Loucy (cell line): ENCODE data around the gene KCNN2.

Source experiments
- H2AFZ ChIP-seq: fragments of 200-600 bp; sonication (generic); 2 replicates; pipeline ENCODE4 v1.6.0; 2016; ENCODE audit warnings: antibody characterized with exemption, mild to moderate bottlenecking, low read length, moderate library complexity
- H3F3A ChIP-seq: fragments of 200-600 bp; 2 replicates; pipeline ENCODE4 v1.6.0; 2016; ENCODE audit warnings: antibody characterized with exemption, low read depth, mild to moderate bottlenecking
- H3K27me3 ChIP-seq: fragments of 200-600 bp; sonication (generic); 2 replicates; pipeline ENCODE4 v1.6.1; 2014; ENCODE audit warnings: low read length, mild to moderate bottlenecking; ENCODE audit not compliant: insufficient read depth, poor library complexity, severe bottlenecking
- H3K36me3 ChIP-seq: fragments of 200-600 bp; sonication (generic); 2 replicates; pipeline ENCODE4 v1.6.1; 2016; ENCODE audit warnings: low read length; ENCODE audit not compliant: insufficient read depth
- H3K4me1 ChIP-seq: fragments of 200-600 bp; sonication (generic); 2 replicates; pipeline ENCODE4 v1.5.1; 2014; ENCODE audit warnings: low read length, mild to moderate bottlenecking; ENCODE audit not compliant: insufficient read depth, poor library complexity, severe bottlenecking
- H3K4me2 ChIP-seq: fragments of 200-600 bp; sonication (generic); 2 replicates; pipeline ENCODE4 v1.6.0; 2014; ENCODE audit warnings: antibody characterized with exemption, low read length, low read depth, mild to moderate bottlenecking; ENCODE audit not compliant: poor library complexity, severe bottlenecking
- H3K4me3 ChIP-seq: fragments of 200-600 bp; sonication (generic); 2 replicates; pipeline ENCODE4 v1.5.1; 2014; ENCODE audit warnings: low read length, mild to moderate bottlenecking, mixed read lengths; ENCODE audit not compliant: poor library complexity, severe bottlenecking
- H3K79me2 ChIP-seq: fragments of 200-600 bp; sonication (generic); 2 replicates; pipeline ENCODE4 v1.6.1; 2014; ENCODE audit warnings: low read length; ENCODE audit not compliant: insufficient read depth
- H3K9ac ChIP-seq: fragments of 200-600 bp; sonication (generic); 2 replicates; pipeline ENCODE4 v1.6.0; 2014; ENCODE audit warnings: mild to moderate bottlenecking, low read depth, low read length, moderate library complexity; ENCODE audit not compliant: poor library complexity, severe bottlenecking
- H3K9me2 ChIP-seq: fragments of 200-600 bp; sonication (generic); replicated peaks from 2 replicates; pipeline ENCODE4 v1.6.1; 2016; ENCODE audit warnings: low read depth, low read length, mixed read lengths
- H3K9me3 ChIP-seq: fragments of 200-600 bp; sonication (generic); 2 replicates; pipeline ENCODE4 v1.6.1; 2014; ENCODE audit warnings: mild to moderate bottlenecking, antibody characterized with exemption, low read length, low read depth; ENCODE audit not compliant: insufficient read depth
- H4K20me1 ChIP-seq: fragments of 200-600 bp; sonication (generic); 2 replicates; pipeline ENCODE4 v1.6.0; 2014; ENCODE audit warnings: antibody characterized with exemption, low read length, mild to moderate bottlenecking; ENCODE audit not compliant: insufficient read depth, poor library complexity, severe bottlenecking
- CTCF ChIP-seq: fragments of 200-600 bp; sonication (generic); conservative IDR thresholded peaks from 2 replicates; pipeline ENCODE4 v1.5.1; 2014; ENCODE audit warnings: mild to moderate bottlenecking, antibody characterized with exemption, low read length
- EZH2phosphoT487 ChIP-seq: fragments of 200-600 bp; IDR thresholded peaks from 2 replicates; pipeline ENCODE4 v1.6.1; 2018; ENCODE audit warnings: antibody characterized with exemption, mild to moderate bottlenecking, moderate library complexity, borderline replicate concordance

The KCNN2 gene

GRCh38 chr5:114471529-114471928 is 109.7 kb downstream of the KCNN2 start:
- no peaks in the 10 kb centered on the region for H3K9me2 ChIP-seq
- no peak overlapping the region for H3K4me3 ChIP-seq
- H2AFZ ChIP-seq: no peak overlapping the region
- TF ChIP-seq EZH2phosphoT487 (no peak), CTCF (no peak)
- H3K9me3 ChIP-seq: no peaks in the 10 kb centered on the region
- no peak overlapping the region for H3K4me2 ChIP-seq
- no peak overlapping the region for H3K9ac ChIP-seq
- H3K27me3 ChIP-seq: no peaks in the 10 kb centered on the region
- H3K79me2 ChIP-seq: no peaks in the 10 kb centered on the region
- H4K20me1 ChIP-seq: no peaks in the 10 kb centered on the region
- H3K36me3 ChIP-seq: no peaks in the 10 kb centered on the region
- no peaks in the 10 kb centered on the region for H3F3A ChIP-seq
- H3K4me1 ChIP-seq: no peaks in the 10 kb centered on the region

DNA sequence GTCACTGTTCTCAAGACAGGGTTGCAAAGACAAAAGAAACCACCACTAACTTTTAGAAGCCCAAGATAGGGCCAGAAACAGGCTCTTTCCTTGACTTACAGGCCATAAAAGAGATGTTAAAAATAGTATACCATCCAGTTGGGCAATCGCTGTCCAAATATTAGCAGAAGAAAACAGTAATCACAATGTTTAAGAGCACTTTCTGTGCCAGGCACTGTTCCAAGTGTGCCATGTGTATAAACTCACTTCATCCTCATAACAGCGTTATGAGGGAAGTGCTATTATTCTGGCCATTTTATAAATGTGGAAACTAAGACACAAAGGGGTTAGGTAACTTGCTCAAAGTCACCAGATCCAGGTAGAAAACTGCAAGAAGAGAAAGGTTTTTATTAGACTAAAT is 111.7 kb downstream of the KCNN2 start:
- H3K9me3 ChIP-seq: no peaks in the 10 kb centered on the region
- no peaks in the 10 kb centered on the region for H3K4me1 ChIP-seq
- no peaks in the 10 kb centered on the region for H4K20me1 ChIP-seq
- H3K4me3 ChIP-seq: no peak overlapping the region
- H3K4me2 ChIP-seq: no peak overlapping the region
- TF ChIP-seq EZH2phosphoT487 (no peak), CTCF (no peak)
- H3K36me3 ChIP-seq: no peaks in the 10 kb centered on the region
- H3K79me2 ChIP-seq: no peaks in the 10 kb centered on the region
- no peak overlapping the region for H2AFZ ChIP-seq
- H3F3A ChIP-seq: no peaks in the 10 kb centered on the region
- no peaks in the 10 kb centered on the region for H3K27me3 ChIP-seq
- H3K9ac ChIP-seq: no peak overlapping the region
- no peaks in the 10 kb centered on the region for H3K9me2 ChIP-seq

GRCh38 chr5:114477816-114478334 is 116.0 kb downstream of the KCNN2 start:
- no peaks in the 10 kb centered on the region for H3K4me1 ChIP-seq
- H3K4me2 ChIP-seq: no peak overlapping the region
- H3K27me3 ChIP-seq: no peaks in the 10 kb centered on the region
- H2AFZ ChIP-seq: no peak overlapping the region
- H3K36me3 ChIP-seq: no peaks in the 10 kb centered on the region
- H3K79me2 ChIP-seq: no peaks in the 10 kb centered on the region
- H3K9me2 ChIP-seq: no peaks in the 10 kb centered on the region
- no peak overlapping the region for H3K4me3 ChIP-seq
- TF ChIP-seq CTCF (no peak), EZH2phosphoT487 (no peak)
- H3F3A ChIP-seq: no peaks in the 10 kb centered on the region
- H3K9me3 ChIP-seq: no peaks in the 10 kb centered on the region
- no peak overlapping the region for H3K9ac ChIP-seq
- H4K20me1 ChIP-seq: no peaks in the 10 kb centered on the region
